HEK293 (cell line): ENCODE data around the gene SQOR.

Experiments
- BCL11A ChIP-seq: fragments of 450-650 bp; formaldehyde crosslinking; IDR thresholded peaks from 2 replicates; pipeline ENCODE4 v1.5.1; 2016; ENCODE audit warnings: low read depth, missing biosample characterization, missing genetic modification characterization
- EGR2 ChIP-seq: fragments of 450-650 bp; formaldehyde crosslinking; IDR thresholded peaks from 2 replicates; pipeline ENCODE4 v1.5.1; 2016; ENCODE audit warnings: low read depth, missing biosample characterization, missing genetic modification characterization
- GLI2 ChIP-seq: fragments of 450-650 bp; formaldehyde crosslinking; IDR thresholded peaks from 2 replicates; pipeline ENCODE4; 2017; ENCODE audit warnings: missing biosample characterization, missing genetic modification characterization, low read depth, borderline replicate concordance
- GLIS2 ChIP-seq: fragments of 450-650 bp; formaldehyde crosslinking; IDR thresholded peaks from 2 replicates; pipeline ENCODE4 v1.5.1; 2016; ENCODE audit warnings: missing biosample characterization, missing genetic modification characterization
- IKZF3 ChIP-seq: fragments of 450-650 bp; IDR thresholded peaks from 2 replicates; pipeline ENCODE4 v1.5.0; 2018; ENCODE audit warnings: missing biosample characterization, mild to moderate bottlenecking, missing genetic modification characterization, moderate library complexity
- KLF1 ChIP-seq: fragments of 450-650 bp; formaldehyde crosslinking; IDR thresholded peaks from 2 replicates; pipeline ENCODE4 v1.5.1; 2016; ENCODE audit warnings: missing biosample characterization, missing genetic modification characterization
- KLF8 ChIP-seq: fragments of 450-650 bp; formaldehyde crosslinking; IDR thresholded peaks from 2 replicates; pipeline ENCODE4 v1.5.1; 2016; ENCODE audit warnings: missing biosample characterization, missing genetic modification characterization
- OVOL3 ChIP-seq: fragments of 450-650 bp; formaldehyde crosslinking; IDR thresholded peaks from 2 replicates; pipeline ENCODE4 v1.5.1; 2016; ENCODE audit warnings: missing biosample characterization, missing genetic modification characterization
- SCRT1 ChIP-seq: fragments of 450-650 bp; formaldehyde crosslinking; IDR thresholded peaks from 2 replicates; pipeline ENCODE4 v1.5.1; 2016; ENCODE audit warnings: missing biosample characterization, missing genetic modification characterization, borderline replicate concordance
- SCRT2 ChIP-seq: fragments of 450-650 bp; formaldehyde crosslinking; IDR thresholded peaks from 2 replicates; pipeline ENCODE4 v1.5.1; 2016; ENCODE audit warnings: missing biosample characterization, missing genetic modification characterization
- SP2 ChIP-seq: fragments of 450-650 bp; formaldehyde crosslinking; IDR thresholded peaks from 2 replicates; pipeline ENCODE4 v1.5.1; 2016; ENCODE audit warnings: missing biosample characterization, missing genetic modification characterization
- ZBTB17 ChIP-seq: fragments of 450-650 bp; formaldehyde crosslinking; IDR thresholded peaks from 2 replicates; pipeline ENCODE4 v1.5.1; 2016; ENCODE audit warnings: missing biosample characterization, missing genetic modification characterization
- ZBTB20 ChIP-seq: fragments of 450-650 bp; formaldehyde crosslinking; IDR thresholded peaks from 2 replicates; pipeline ENCODE4 v1.5.1; 2016; ENCODE audit warnings: missing biosample characterization, missing genetic modification characterization
- ZBTB21 ChIP-seq: fragments of 450-650 bp; formaldehyde crosslinking; IDR thresholded peaks from 2 replicates; pipeline ENCODE4 v1.5.1; 2017; ENCODE audit warnings: missing biosample characterization, missing genetic modification characterization
- ZBTB48 ChIP-seq: fragments of 450-650 bp; formaldehyde crosslinking; IDR thresholded peaks from 2 replicates; pipeline ENCODE4 v1.5.1; 2016; ENCODE audit warnings: missing biosample characterization, missing genetic modification characterization
- ZBTB7A ChIP-seq: fragments of 450-650 bp; formaldehyde crosslinking; IDR thresholded peaks from 2 replicates; pipeline ENCODE4 v1.5.1; 2016; ENCODE audit warnings: low read depth, missing biosample characterization, missing genetic modification characterization
- ZBTB8A ChIP-seq: fragments of 450-650 bp; formaldehyde crosslinking; IDR thresholded peaks from 2 replicates; pipeline ENCODE4 v1.5.1; 2016; ENCODE audit warnings: missing biosample characterization, missing genetic modification characterization
- ZNF133 ChIP-seq: fragments of 450-650 bp; formaldehyde crosslinking; IDR thresholded peaks from 2 replicates; pipeline ENCODE4 v1.5.1; 2016; ENCODE audit warnings: missing biosample characterization, missing genetic modification characterization
- ZNF335 ChIP-seq: fragments of 450-650 bp; formaldehyde crosslinking; conservative IDR thresholded peaks from 2 replicates; pipeline ENCODE4 v1.5.1; 2016; ENCODE audit warnings: missing biosample characterization, missing genetic modification characterization
- ZNF341 ChIP-seq: fragments of 450-650 bp; formaldehyde crosslinking; IDR thresholded peaks from 2 replicates; pipeline ENCODE4; 2016; ENCODE audit warnings: low read depth, missing biosample characterization, missing genetic modification characterization
- ZNF354C ChIP-seq: fragments of 450-650 bp; formaldehyde crosslinking; IDR thresholded peaks from 2 replicates; pipeline ENCODE4 v1.5.1; 2016; ENCODE audit warnings: missing biosample characterization, missing genetic modification characterization, low read depth, borderline replicate concordance
- ZNF433 ChIP-seq: fragments of 450-650 bp; formaldehyde crosslinking; IDR thresholded peaks from 2 replicates; pipeline ENCODE4 v1.5.1; 2016; ENCODE audit warnings: missing biosample characterization, missing genetic modification characterization, low read depth
- ZNF549 ChIP-seq: fragments of 450-650 bp; IDR thresholded peaks from 2 replicates; pipeline ENCODE4 v1.5.1; 2018; ENCODE audit warnings: missing biosample characterization, missing genetic modification characterization, mild to moderate bottlenecking, inconsistent platforms, moderate library complexity
- ZNF558 ChIP-seq: fragments of 450-650 bp; formaldehyde crosslinking; IDR thresholded peaks from 2 replicates; pipeline ENCODE4 v1.5.1; 2016; ENCODE audit warnings: missing biosample characterization, missing genetic modification characterization
- ZNF610 ChIP-seq: fragments of 450-650 bp; formaldehyde crosslinking; IDR thresholded peaks from 2 replicates; pipeline ENCODE4 v1.5.1; 2016; ENCODE audit warnings: missing biosample characterization, missing genetic modification characterization, borderline replicate concordance
- ZNF629 ChIP-seq: fragments of 450-650 bp; formaldehyde crosslinking; IDR thresholded peaks from 2 replicates; pipeline ENCODE4 v1.5.1; 2017; ENCODE audit warnings: missing biosample characterization, missing genetic modification characterization
- ZNF701 ChIP-seq: fragments of 450-650 bp; formaldehyde crosslinking; IDR thresholded peaks from 2 replicates; pipeline ENCODE4 v1.5.1; 2016; ENCODE audit warnings: missing biosample characterization, missing genetic modification characterization
- TF ChIP-seq, protein P1 (sequence below): fragments of 450-650 bp; formaldehyde crosslinking; IDR thresholded peaks from 2 replicates; pipeline ENCODE4 v1.5.1; 2016; ENCODE audit warnings: missing biosample characterization, missing genetic modification characterization
- TF ChIP-seq, protein P2 (sequence below): fragments of 450-650 bp; formaldehyde crosslinking; IDR thresholded peaks from 2 replicates; pipeline ENCODE4 v1.5.1; 2016; ENCODE audit warnings: missing biosample characterization, missing genetic modification characterization
- TF ChIP-seq, protein P3 (sequence below): fragments of 450-650 bp; formaldehyde crosslinking; IDR thresholded peaks from 2 replicates; pipeline ENCODE4 v1.5.1; 2017; ENCODE audit warnings: missing biosample characterization, mild to moderate bottlenecking, missing genetic modification characterization, moderate library complexity

SQOR gene

DNA sequence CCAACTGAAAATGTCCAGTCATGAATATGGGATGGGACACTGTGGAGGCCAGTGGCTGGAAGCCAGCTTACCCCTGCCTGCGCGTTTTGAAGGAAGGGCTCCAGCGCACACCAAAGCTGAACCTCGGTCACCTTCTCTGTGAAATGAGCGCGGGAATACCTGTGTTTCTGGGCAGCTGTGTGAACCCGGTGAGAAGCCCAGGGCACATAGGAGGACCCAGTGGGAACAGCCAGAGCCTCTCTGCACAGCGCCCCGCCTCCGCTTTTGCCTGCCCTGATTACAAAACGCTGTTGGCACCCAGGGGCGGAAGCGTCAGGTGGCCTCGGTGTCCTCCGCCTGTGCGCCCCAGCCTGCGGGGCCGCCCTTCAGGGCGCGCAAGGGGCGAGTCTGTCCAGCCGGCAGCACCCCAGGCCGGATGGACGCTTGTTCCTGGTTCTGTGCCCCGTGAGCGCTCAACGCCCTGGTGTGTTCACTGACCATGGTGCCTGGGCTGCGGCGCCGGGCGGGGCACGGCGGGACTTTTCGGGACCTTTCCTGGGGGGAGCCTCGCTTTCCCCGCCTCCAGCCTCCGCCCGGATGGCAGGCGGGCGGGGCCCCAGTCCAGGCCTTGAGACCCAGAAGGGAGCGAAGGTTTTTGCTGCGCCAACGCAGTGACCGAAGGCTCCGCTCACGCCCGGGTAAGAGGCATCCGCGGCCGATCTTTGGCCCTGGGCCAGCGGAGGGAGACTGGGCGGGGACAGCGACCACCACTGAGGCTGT is at the start of gene SQOR (continued):
- TF ChIP-seq, protein P1, sequence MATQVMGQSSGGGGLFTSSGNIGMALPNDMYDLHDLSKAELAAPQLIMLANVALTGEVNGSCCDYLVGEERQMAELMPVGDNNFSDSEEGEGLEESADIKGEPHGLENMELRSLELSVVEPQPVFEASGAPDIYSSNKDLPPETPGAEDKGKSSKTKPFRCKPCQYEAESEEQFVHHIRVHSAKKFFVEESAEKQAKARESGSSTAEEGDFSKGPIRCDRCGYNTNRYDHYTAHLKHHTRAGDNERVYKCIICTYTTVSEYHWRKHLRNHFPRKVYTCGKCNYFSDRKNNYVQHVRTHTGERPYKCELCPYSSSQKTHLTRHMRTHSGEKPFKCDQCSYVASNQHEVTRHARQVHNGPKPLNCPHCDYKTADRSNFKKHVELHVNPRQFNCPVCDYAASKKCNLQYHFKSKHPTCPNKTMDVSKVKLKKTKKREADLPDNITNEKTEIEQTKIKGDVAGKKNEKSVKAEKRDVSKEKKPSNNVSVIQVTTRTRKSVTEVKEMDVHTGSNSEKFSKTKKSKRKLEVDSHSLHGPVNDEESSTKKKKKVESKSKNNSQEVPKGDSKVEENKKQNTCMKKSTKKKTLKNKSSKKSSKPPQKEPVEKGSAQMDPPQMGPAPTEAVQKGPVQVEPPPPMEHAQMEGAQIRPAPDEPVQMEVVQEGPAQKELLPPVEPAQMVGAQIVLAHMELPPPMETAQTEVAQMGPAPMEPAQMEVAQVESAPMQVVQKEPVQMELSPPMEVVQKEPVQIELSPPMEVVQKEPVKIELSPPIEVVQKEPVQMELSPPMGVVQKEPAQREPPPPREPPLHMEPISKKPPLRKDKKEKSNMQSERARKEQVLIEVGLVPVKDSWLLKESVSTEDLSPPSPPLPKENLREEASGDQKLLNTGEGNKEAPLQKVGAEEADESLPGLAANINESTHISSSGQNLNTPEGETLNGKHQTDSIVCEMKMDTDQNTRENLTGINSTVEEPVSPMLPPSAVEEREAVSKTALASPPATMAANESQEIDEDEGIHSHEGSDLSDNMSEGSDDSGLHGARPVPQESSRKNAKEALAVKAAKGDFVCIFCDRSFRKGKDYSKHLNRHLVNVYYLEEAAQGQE (tag by site-specific recombination), result 0 out of 2 replicates have a peak, but pooled peaks have one; percentile 51
- TF ChIP-seq KLF1 (tag by site-specific recombination), result peak; percentile 58
- TF ChIP-seq ZBTB7A (tag by site-specific recombination), result no peak
- no peak for TF ChIP-seq ZNF701 (tag by site-specific recombination)
- TF ChIP-seq ZBTB20 (tag by site-specific recombination), result peak; percentile 91
- no peak for TF ChIP-seq ZNF354C (tag by site-specific recombination)
- TF ChIP-seq ZBTB8A, result peak; percentile 94
- no peak for TF ChIP-seq ZNF133 (tag by site-specific recombination)
- TF ChIP-seq GLI2 (tag by site-specific recombination), result no peak
- TF ChIP-seq ZBTB48 (tag by site-specific recombination), result peak; percentile 76
- peak; percentile 90 for TF ChIP-seq ZNF341 (tag by site-specific recombination)
- TF ChIP-seq, protein P2, sequence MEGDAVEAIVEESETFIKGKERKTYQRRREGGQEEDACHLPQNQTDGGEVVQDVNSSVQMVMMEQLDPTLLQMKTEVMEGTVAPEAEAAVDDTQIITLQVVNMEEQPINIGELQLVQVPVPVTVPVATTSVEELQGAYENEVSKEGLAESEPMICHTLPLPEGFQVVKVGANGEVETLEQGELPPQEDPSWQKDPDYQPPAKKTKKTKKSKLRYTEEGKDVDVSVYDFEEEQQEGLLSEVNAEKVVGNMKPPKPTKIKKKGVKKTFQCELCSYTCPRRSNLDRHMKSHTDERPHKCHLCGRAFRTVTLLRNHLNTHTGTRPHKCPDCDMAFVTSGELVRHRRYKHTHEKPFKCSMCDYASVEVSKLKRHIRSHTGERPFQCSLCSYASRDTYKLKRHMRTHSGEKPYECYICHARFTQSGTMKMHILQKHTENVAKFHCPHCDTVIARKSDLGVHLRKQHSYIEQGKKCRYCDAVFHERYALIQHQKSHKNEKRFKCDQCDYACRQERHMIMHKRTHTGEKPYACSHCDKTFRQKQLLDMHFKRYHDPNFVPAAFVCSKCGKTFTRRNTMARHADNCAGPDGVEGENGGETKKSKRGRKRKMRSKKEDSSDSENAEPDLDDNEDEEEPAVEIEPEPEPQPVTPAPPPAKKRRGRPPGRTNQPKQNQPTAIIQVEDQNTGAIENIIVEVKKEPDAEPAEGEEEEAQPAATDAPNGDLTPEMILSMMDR (tag by site-specific recombination), result peak; percentile 37; the same call in 1 of the 2 replicates
- TF ChIP-seq IKZF3 (tag by site-specific recombination), result peak; percentile 50; the same call in 1 of the 2 replicates
- TF ChIP-seq BCL11A (tag by site-specific recombination), result no peak
- no peak; the same call in none of the 2 replicates for TF ChIP-seq ZBTB17
- TF ChIP-seq ZNF549 (tag by site-specific recombination), result no peak
- no peak for TF ChIP-seq SCRT2 (tag by site-specific recombination)
- TF ChIP-seq GLIS2 (tag by site-specific recombination), result peak; percentile 73
- no peak for TF ChIP-seq OVOL3
- no peak for TF ChIP-seq SCRT1 (tag by site-specific recombination)
- TF ChIP-seq ZNF433, result no peak
- TF ChIP-seq ZNF335, result peak; percentile 97
- peak; percentile 76; the same call in 1 of the 2 replicates for TF ChIP-seq KLF8
- TF ChIP-seq SP2 (tag by site-specific recombination), result peak; percentile 77
- TF ChIP-seq ZNF558 (tag by site-specific recombination), result no peak
- TF ChIP-seq, protein P3, sequence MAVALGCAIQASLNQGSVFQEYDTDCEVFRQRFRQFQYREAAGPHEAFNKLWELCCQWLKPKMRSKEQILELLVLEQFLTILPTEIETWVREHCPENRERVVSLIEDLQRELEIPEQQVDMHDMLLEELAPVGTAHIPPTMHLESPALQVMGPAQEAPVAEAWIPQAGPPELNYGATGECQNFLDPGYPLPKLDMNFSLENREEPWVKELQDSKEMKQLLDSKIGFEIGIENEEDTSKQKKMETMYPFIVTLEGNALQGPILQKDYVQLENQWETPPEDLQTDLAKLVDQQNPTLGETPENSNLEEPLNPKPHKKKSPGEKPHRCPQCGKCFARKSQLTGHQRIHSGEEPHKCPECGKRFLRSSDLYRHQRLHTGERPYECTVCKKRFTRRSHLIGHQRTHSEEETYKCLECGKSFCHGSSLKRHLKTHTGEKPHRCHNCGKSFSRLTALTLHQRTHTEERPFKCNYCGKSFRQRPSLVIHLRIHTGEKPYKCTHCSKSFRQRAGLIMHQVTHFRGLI, result no peak
- peak; percentile 40 for TF ChIP-seq EGR2
- TF ChIP-seq ZBTB21 (tag by site-specific recombination), result no peak
- no peak for TF ChIP-seq ZNF610 (tag by site-specific recombination)
- TF ChIP-seq ZNF629 (tag by site-specific recombination), result 0 out of 2 replicates have a peak, but pooled peaks have one; percentile 38
